Endothelial cell of umbilical vein (primary cell): Measurements from ENCODE around the gene GAK. TPM values are rescaled to one million over a fixed set of nuclear protein-coding genes. Genes with fewer than 3 reads are reported as not detected.

Experiments
- BruUV-seq: library from RNA; stranded (reverse); fragments of 400-500 nt; replicated peaks from 2 replicates; lab custom pipeline; 2021; lab: Mats Ljungman, UMichigan
- CTCF ChIA-PET: fragments of 300-600, 350-600 bp; sonication (Branson Sonifier 250); formaldehyde crosslinking; loops from one replicate; lab custom pipeline; 2021; ENCODE audit warnings: antibody characterized with exemption, inconsistent platforms; lab: Charles Lee
- POLR2A ChIA-PET: fragments of 300-600, 350-600 bp; sonication (Branson Sonifier 250); formaldehyde crosslinking; loops from one replicate; lab custom pipeline; 2021; ENCODE audit warnings: antibody characterized with exemption, inconsistent platforms; lab: Charles Lee
- DNase-seq: peaks from one replicate; pipeline ENCODE4 v3.0.0-alpha.2; 2011; ENCODE audit warnings: low read depth, low spot score
- FAIRE-seq: peaks from 2 replicates; lab custom pipeline; 2011; peaks lifted over from hg19 to GRCh38; lab: Jason Lieb, UNC
- H2AFZ ChIP-seq: 2 replicates; pipeline ENCODE4 v1.6.0; 2012; ENCODE audit warnings: low read depth, low read length, control low read depth, inconsistent platforms
- H3K27ac ChIP-seq: 2 replicates; pipeline ENCODE4 v1.5.1; 2011; ENCODE audit warnings: low read depth, mild to moderate bottlenecking, control low read depth, low read length, moderate library complexity; ENCODE audit not compliant: insufficient read depth
- H3K27me3 ChIP-seq, 2 experiments: 2 replicates each; pipeline versions ENCODE4 v1.6.0 to v1.6.1; 2011; ENCODE audit warnings: low read length in 2 of 2, mixed read lengths in 1 of 2; ENCODE audit not compliant: control insufficient read depth in 2 of 2, insufficient read depth in 2 of 2
- H3K36me3 ChIP-seq, 2 experiments: 2 replicates in 1 of 2; 3 replicates in 1 of 2; pipeline ENCODE4 v1.5.1; 2011; ENCODE audit warnings: low read length in 2 of 2, mild to moderate bottlenecking in 1 of 2, moderate library complexity in 1 of 2; ENCODE audit not compliant: control insufficient read depth in 2 of 2, insufficient read depth in 2 of 2; ENCODE audit errors: extremely low read depth in 1 of 2
- H3K4me1 ChIP-seq: 3 replicates; pipeline ENCODE4 v1.5.1; 2011; ENCODE audit warnings: mild to moderate bottlenecking, low read length; ENCODE audit not compliant: control insufficient read depth, insufficient read depth; ENCODE audit errors: extremely low read depth
- H3K4me2 ChIP-seq: 2 replicates; pipeline ENCODE4 v1.6.1; 2011; ENCODE audit warnings: low read length, control low read depth, mixed read lengths; ENCODE audit not compliant: insufficient read depth
- H3K4me3 ChIP-seq, 3 experiments: fragments of 200-600 bp in 1 of 3; sonication (generic), shearing (Covaris generic) in 1 of 3; replicated peaks in 1 of 3; 2 replicates each; pipeline ENCODE4 v1.5.1; 2011 to 2016; ENCODE audit warnings: control low read depth in 3 of 3, low read length in 3 of 3, mild to moderate bottlenecking in 2 of 3, inconsistent platforms in 1 of 3, low read depth in 1 of 3, moderate library complexity in 1 of 3; ENCODE audit not compliant: insufficient read depth in 1 of 3
- H3K79me2 ChIP-seq: 2 replicates; pipeline ENCODE4 v1.6.0; 2012; ENCODE audit warnings: low read length, inconsistent platforms; ENCODE audit not compliant: control insufficient read depth, insufficient read depth
- H3K9ac ChIP-seq: replicated peaks from 2 replicates; pipeline ENCODE3; 2011; ENCODE audit warnings: low read length, control low read depth; ENCODE audit not compliant: insufficient read depth; ENCODE audit errors: extremely low read depth
- H3K9me1 ChIP-seq: replicated peaks from 3 replicates; pipeline ENCODE4 v1.6.0; 2011; ENCODE audit warnings: mild to moderate bottlenecking, low read length; ENCODE audit not compliant: control insufficient read depth, insufficient read depth; ENCODE audit errors: extremely low read depth
- H3K9me3 ChIP-seq: replicated peaks from 2 replicates; pipeline ENCODE4 v1.5.1; 2012; ENCODE audit warnings: low read length, inconsistent platforms; ENCODE audit not compliant: control insufficient read depth, insufficient read depth
- H4K20me1 ChIP-seq: replicated peaks from 2 replicates; pipeline ENCODE3; 2011; ENCODE audit warnings: mild to moderate bottlenecking, low read length; ENCODE audit not compliant: control insufficient read depth, insufficient read depth; ENCODE audit errors: extremely low read depth
- EZH2 ChIP-seq: IDR thresholded peaks from 2 replicates; pipeline ENCODE4 v1.6.1; 2012; ENCODE audit warnings: borderline replicate concordance, low read depth, mild to moderate bottlenecking, moderate library complexity, low read length, inconsistent platforms; ENCODE audit not compliant: severe bottlenecking
- FOS ChIP-seq: IDR thresholded peaks from 2 replicates; pipeline ENCODE4 v1.6.1; 2011; ENCODE audit warnings: mild to moderate bottlenecking, low read length, moderate library complexity, borderline replicate concordance; ENCODE audit not compliant: insufficient read depth
- GATA2 ChIP-seq: IDR thresholded peaks from 2 replicates; pipeline ENCODE4 v1.7.0; 2011; ENCODE audit warnings: low read depth, mild to moderate bottlenecking, moderate library complexity, mixed read lengths, low read length; ENCODE audit not compliant: insufficient read length, insufficient read depth
- JUN ChIP-seq: IDR thresholded peaks from 2 replicates; pipeline ENCODE4 v1.6.1; 2011; ENCODE audit warnings: borderline replicate concordance, low read depth; ENCODE audit not compliant: insufficient read length, insufficient read depth
- MYC ChIP-seq: IDR thresholded peaks from one replicate; pipeline ENCODE4 v1.6.1; 2011; ENCODE audit warnings: mild to moderate bottlenecking, low read depth, low read length
- POLR2A ChIP-seq: IDR thresholded peaks from 2 replicates; pipeline ENCODE4 v1.6.1; 2012; ENCODE audit warnings: low read depth, mild to moderate bottlenecking, control low read depth, low read length
- POLR2AphosphoS5 ChIP-seq: IDR thresholded peaks from 2 replicates; pipeline ENCODE4 v1.6.1; 2012; ENCODE audit warnings: low read depth, mild to moderate bottlenecking, control low read depth, low read length, moderate library complexity; ENCODE audit not compliant: insufficient read depth
- dilution Hi-C: fragments of 300-500 bp; cut with MboI; formaldehyde crosslinking; loops from one replicate; pipeline ENCODE4 v1.15.0; 2019; ENCODE audit warnings: low sequenced_read_pairs; ENCODE audit not compliant: extremely low pct_ligation_motif_present
- intact Hi-C: fragments of 100-400 bp; cut with micrococcal nuclease; formaldehyde crosslinking; loops from one replicate; pipeline ENCODE4 v1.10.0; 2022
- polyA plus RNA-seq, 4 experiments: library from polyadenylated mRNA; depleted of rRNA in 3 of 4; stranded (reverse) in 3 of 4; unstranded in 1 of 4; fragments of >200 nt; gene quantifications; 2 replicates each; pipeline versions ENCODE4 v1.2.1 to v1.2.3, GENCODE V29; 2011 to 2012; ENCODE audit warnings: missing spikeins in 1 of 4
- total RNA-seq: library from RNA; stranded (reverse); gene quantifications from 2 replicates; pipeline ENCODE4 v1.2.3, GENCODE V29; 2021
- TF ChIP-seq, protein P1 (sequence below): IDR thresholded peaks from 2 replicates; pipeline ENCODE4 v1.6.1; 2011; ENCODE audit not compliant: insufficient read depth, insufficient read length
- TF ChIP-seq, protein P2 (sequence below), 2 donors: IDR thresholded peaks; 1 replicate in 1 of 2; 2 replicates in 1 of 2; pipeline ENCODE4 v1.5.1; 2011; ENCODE audit warnings: low read length in 2 of 2, mild to moderate bottlenecking in 2 of 2, moderate library complexity in 2 of 2, control low read depth in 1 of 2, inconsistent platforms in 1 of 2, low read depth in 1 of 2; ENCODE audit not compliant: insufficient read depth in 1 of 2; ENCODE audit errors: extremely low read depth in 1 of 2

Gene GAK
- total and polyA plus RNA-seq, 2 donors (not counting 3 experiments of a cell fraction or from before 2014, with no cell fraction given), result 49.6 to 109 TPM

DNA sequence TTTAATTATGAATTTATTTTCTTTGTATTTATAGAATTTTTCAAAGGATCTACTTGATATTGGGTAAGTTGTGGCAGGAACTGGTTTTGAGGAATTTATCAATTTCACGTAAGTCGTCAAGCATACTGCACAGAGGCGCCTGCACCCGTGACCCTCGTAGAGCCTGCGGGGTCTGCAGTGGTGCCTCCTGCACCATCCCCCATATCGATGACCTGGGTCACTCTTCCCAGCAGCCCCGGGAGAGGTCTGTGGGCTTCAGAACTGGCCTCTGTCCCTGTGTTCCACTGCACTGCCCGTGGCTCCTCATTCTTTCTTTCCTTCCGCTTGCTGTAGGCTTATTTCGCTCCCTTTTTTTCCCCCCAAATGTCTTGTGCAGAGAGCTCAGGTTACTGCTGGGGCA, 74.7 kb downstream of the GAK start:
- intact Hi-C loops (no loop called here), dilution Hi-C loops (no loop called here)
- no peak for FAIRE-seq
- Histone ChIP-seq H3K27me3 (no peaks in the 10 kb centered on the region), H3K4me2 (no peak overlapping the region), H3K9ac (no peak overlapping the region), H4K20me1 (no peaks in the 10 kb centered on the region), H3K27ac (no peak overlapping the region), H3K9me1 (no peaks in the 10 kb centered on the region), H3K4me3 (no peak overlapping the region), H2AFZ (no peak overlapping the region), H3K79me2 (no peaks in the 10 kb centered on the region), H3K4me1 (no peaks in the 10 kb centered on the region), H3K9me3 (no peaks in the 10 kb centered on the region), H3K36me3 (peaks cover 7 to 36% of the 10 kb centered on the region in 2 experiments)
- DNase-seq, result no peak
- ChIA-PET CTCF (no interaction called here), POLR2A (no interaction called here)
- BruUV-seq, result no TSS peak
- TF ChIP-seq, protein P1, sequence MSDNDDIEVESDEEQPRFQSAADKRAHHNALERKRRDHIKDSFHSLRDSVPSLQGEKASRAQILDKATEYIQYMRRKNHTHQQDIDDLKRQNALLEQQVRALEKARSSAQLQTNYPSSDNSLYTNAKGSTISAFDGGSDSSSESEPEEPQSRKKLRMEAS, result no peak
- no peak for TF ChIP-seq FOS
- TF ChIP-seq GATA2, result no peak
- TF ChIP-seq MYC, result no peak
- no peak for TF ChIP-seq POLR2AphosphoS5
- TF ChIP-seq JUN, result no peak
- TF ChIP-seq, protein P2, sequence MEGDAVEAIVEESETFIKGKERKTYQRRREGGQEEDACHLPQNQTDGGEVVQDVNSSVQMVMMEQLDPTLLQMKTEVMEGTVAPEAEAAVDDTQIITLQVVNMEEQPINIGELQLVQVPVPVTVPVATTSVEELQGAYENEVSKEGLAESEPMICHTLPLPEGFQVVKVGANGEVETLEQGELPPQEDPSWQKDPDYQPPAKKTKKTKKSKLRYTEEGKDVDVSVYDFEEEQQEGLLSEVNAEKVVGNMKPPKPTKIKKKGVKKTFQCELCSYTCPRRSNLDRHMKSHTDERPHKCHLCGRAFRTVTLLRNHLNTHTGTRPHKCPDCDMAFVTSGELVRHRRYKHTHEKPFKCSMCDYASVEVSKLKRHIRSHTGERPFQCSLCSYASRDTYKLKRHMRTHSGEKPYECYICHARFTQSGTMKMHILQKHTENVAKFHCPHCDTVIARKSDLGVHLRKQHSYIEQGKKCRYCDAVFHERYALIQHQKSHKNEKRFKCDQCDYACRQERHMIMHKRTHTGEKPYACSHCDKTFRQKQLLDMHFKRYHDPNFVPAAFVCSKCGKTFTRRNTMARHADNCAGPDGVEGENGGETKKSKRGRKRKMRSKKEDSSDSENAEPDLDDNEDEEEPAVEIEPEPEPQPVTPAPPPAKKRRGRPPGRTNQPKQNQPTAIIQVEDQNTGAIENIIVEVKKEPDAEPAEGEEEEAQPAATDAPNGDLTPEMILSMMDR (IDR thresholded peaks at IDR 0.05; ENCODE audit: extremely low read depth in 1 of 2, insufficient read depth in 1 of 2, low read depth in 1 of 2, low read length in 2 of 2), result no peak
- no peak for TF ChIP-seq EZH2
- TF ChIP-seq POLR2A, result no peak
